Rectal smooth muscle tissue (tissue), 1 donor: ENCODE results near the gene CD248.

Experiments
- H3K27ac ChIP-seq: one replicate; pipeline ENCODE4 v1.7.0; 2013; ENCODE audit warnings: low read depth, low read length, inconsistent platforms
- H3K27me3 ChIP-seq: one replicate; pipeline ENCODE4 v1.7.0; 2013; ENCODE audit warnings: low read length; ENCODE audit not compliant: control insufficient read depth, insufficient read depth
- H3K36me3 ChIP-seq: one replicate; pipeline ENCODE4 v1.7.0; 2013; ENCODE audit warnings: low read length; ENCODE audit not compliant: control insufficient read depth, insufficient read depth
- H3K4me1 ChIP-seq: one replicate; pipeline ENCODE4 v1.7.0; 2013; ENCODE audit warnings: low read length; ENCODE audit not compliant: control insufficient read depth, insufficient read depth
- H3K4me3 ChIP-seq: one replicate; pipeline ENCODE4 v1.7.0; 2013; ENCODE audit warnings: low read length
- H3K9ac ChIP-seq: one replicate; pipeline ENCODE4 v1.7.0; 2013; ENCODE audit warnings: low read length

CD248 gene

DNA sequence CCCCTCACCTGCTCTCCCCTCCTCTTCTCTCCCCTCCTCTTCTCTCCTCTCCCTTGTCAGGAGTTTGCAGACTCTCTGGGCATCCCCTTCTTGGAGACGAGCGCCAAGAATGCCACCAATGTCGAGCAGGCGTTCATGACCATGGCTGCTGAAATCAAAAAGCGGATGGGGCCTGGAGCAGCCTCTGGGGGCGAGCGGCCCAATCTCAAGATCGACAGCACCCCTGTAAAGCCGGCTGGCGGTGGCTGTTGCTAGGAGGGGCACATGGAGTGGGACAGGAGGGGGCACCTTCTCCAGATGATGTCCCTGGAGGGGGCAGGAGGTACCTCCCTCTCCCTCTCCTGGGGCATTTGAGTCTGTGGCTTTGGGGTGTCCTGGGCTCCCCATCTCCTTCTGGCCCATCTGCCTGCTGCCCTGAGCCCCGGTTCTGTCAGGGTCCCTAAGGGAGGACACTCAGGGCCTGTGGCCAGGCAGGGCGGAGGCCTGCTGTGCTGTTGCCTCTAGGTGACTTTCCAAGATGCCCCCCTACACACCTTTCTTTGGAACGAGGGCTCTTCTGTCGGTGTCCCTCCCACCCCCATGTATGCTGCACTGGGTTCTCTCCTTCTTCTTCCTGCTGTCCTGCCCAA, 40.7 kb downstream of the CD248 start:
- H3K36me3 ChIP-seq, result peaks cover 31% of the 10 kb centered on the region
- H3K4me1 ChIP-seq, result no peaks in the 10 kb centered on the region
- H3K4me3 ChIP-seq, result no peak overlapping the region
- no peak overlapping the region for H3K27ac ChIP-seq
- no peaks in the 10 kb centered on the region for H3K27me3 ChIP-seq
- H3K9ac ChIP-seq, result no peak overlapping the region

DNA sequence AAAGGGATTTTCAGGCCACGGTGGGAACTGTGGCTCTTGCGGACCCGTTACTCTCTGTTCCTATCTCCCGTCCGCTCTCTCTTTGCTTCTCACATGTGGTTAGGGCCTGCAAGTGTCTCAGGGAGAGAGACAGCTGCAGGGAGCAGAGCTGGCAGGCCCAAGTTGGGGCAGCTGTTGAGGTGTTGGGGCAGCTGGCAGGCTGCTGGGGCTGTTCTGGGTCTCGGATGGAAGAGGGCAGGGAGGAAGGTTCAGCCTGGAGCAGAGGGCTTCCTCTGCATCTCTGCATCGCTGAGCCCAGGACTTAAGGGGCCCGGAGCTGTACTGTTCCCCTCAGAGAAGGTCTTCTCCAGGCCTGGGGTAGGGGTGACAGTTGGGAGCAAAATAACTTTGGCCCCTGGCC, 41.4 kb downstream of the CD248 start:
- no peak overlapping the region for H3K4me3 ChIP-seq
- H3K27me3 ChIP-seq, result no peaks in the 10 kb centered on the region
- H3K9ac ChIP-seq, result no peak overlapping the region
- no peaks in the 10 kb centered on the region for H3K4me1 ChIP-seq
- H3K36me3 ChIP-seq, result peaks cover 31% of the 10 kb centered on the region
- no peak overlapping the region for H3K27ac ChIP-seq

DNA sequence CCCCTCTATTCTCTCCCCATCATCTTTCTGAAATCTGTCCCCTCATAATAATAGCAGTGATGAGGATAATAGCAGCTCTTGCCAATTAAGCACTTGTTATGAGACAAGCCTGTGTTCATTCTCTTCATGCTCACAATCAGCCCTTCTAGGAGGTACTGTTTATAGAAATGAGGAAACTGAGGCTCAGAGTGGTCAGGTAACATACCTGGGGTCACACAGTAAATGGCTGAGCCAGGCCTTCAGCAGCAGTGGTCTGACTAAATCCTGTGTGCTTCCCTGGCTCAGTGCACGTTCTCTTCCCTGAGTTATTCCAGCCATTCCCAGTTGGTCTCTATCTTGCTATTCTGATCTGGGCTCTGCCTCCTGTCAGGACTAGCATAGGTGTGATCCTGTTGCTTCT, 42.6 kb downstream of the CD248 start:
- Histone ChIP-seq H3K36me3 (peaks cover 31% of the 10 kb centered on the region), H3K4me1 (peaks cover 7% of the 10 kb centered on the region), H3K4me3 (no peak overlapping the region), H3K27me3 (no peaks in the 10 kb centered on the region), H3K9ac (no peak overlapping the region), H3K27ac (no peak overlapping the region)

DNA sequence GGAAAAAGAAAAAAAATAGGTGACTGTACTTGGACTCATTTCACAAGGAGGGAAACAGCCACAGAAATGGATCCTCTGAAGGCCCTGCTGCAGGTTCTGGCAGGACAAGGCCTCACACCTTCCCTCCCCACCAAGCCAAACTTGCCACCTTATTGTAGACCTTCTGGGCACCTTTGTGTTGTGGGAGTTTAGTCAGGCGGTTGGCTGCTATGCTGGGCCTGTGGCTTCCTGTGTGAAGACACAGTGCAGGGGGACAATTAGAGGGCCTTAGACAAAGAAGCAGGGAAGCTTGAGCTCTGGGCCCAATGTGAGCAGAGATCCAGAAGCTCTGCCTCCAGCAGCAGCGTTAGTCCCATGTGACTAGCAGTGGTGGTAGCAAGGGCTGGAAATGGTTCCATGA, 44.2 kb downstream of the CD248 start:
- Histone ChIP-seq H3K4me1 (peaks cover 8% of the 10 kb centered on the region), H3K9ac (no peak overlapping the region), H3K27ac (no peak overlapping the region), H3K36me3 (peaks cover 31% of the 10 kb centered on the region), H3K4me3 (no peak overlapping the region), H3K27me3 (no peaks in the 10 kb centered on the region)

DNA sequence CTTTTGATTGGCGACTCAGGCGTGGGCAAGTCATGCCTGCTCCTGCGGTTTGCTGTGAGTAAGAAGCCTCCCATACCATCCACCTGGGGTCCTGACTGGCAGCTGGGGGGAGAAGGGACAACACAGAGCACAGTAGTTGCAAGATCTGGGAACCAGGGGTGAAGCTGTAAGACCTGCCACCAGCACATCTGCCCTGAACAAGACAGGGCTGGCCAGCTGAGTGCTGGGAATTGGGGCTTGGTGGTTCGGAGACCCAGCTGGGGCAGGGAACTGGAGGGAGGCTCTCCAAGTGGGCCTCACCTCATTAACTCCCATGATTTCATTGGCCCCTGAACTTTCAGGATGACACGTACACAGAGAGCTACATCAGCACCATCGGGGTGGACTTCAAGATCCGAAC, 45.0 kb downstream of the CD248 start:
- Histone ChIP-seq H3K9ac (no peak overlapping the region), H3K27ac (no peak overlapping the region), H3K36me3 (peaks cover 31% of the 10 kb centered on the region)

DNA sequence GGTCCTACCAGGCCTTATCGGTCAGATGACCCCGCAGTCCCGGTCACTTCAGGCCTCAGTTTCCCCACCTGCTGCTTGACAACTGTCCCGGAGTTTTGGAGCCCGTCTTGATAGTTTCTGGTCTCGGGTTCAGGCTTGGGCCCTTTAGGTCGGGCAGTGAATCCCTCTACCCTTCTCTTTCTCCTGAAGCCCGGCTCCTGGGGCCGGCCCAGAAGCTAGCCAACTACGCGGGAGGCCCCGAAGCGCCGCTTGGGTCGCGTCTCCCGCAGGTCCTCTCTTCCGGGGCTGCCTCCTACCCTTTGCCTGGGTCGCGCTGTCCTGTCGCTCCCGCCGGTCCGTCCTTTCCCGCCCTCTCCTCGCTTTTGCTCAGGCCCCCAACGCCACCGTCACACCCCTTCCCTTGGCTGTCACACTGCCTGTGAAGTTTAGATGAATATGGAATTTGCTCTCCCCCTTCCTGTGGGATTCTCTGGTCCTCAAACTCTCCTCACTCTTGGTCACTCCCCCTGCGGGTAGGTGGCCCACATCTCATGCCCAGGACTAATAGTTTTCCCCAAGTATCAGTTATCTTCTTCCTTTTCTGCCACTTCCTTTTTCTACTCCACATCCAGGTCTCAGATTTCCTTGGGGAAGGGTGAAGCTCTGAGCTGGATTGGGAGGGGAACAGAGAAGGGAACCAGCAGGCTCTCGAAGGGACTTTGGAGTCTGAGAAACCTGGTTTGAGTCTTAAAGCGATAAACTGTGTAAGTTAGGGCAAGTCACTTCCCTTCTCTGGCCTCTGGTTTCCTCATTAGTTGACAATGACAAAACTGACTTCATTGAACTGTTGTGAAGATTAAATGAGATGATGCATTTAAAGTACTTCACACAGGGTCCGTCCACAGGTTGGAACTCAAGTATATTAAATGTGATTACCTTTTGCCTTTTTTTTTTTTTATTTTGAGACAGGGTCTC, 47.6 kb downstream of the CD248 start:
- H3K4me1 ChIP-seq, result peaks cover 14% of the 10 kb centered on the region
- H3K36me3 ChIP-seq, result peaks cover 22% of the 10 kb centered on the region
- no peaks in the 10 kb centered on the region for H3K27me3 ChIP-seq
- peak overlapping the region; percentile 99 for H3K9ac ChIP-seq
- peak overlapping the region; percentile 97 for H3K4me3 ChIP-seq
- H3K27ac ChIP-seq, result peak overlapping the region; percentile 95

More for the DNA sequence above, 45.0 kb downstream of the CD248 start:
- Histone ChIP-seq H3K4me1 (peaks cover 11% of the 10 kb centered on the region), H3K4me3 (no peak overlapping the region), H3K27me3 (no peaks in the 10 kb centered on the region)

DNA sequence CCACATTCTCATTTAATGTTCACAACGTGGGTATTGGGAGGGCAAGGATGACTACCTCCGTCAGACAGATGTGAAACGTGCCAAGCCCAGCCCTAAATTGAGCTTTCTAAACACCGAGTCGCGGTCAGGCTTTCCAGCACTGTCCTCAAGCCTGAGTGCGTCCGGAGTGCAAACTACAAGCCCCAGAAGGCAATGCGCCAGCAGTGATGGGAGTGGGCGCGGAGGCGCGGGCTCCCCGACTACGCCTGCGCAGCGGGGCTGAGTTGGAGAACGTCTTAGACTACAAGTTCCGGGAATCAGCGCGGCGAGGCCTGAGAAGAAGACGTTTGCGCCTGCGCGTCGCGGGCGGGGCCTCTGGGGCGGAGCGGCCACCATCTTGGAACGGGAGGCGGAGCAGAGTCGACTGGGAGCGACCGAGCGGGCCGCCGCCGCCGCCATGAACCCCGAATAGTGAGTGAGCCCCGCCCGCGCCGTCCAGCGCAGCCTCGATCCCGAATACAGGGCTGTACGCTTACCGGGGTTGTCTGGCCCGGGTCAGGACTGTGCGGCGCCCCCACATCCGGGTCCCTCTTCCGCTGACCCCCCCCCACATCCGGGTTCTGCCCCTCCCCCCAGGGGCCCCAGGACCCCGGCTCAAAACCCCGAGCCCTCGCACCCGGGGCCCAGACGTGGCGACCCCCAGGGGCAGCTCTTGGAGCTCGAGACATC, 48.4 kb downstream of the CD248 start, which contains the start of gene RAB1B:
TSS of gene RAB1B (plus strand) at position 396 of the 708 bp plus-strand sequence. CDS start at position 437, 41 bp downstream.
- Histone ChIP-seq H3K4me3 (peak within 1 kb of the TSS; percentile 97), H3K27me3 (no peaks in the 10 kb centered on the region), H3K4me1 (peaks cover 14% of the 10 kb centered on the region), H3K36me3 (peaks cover 16% of the 10 kb centered on the region), H3K9ac (peak within 1 kb of the TSS; percentile 99), H3K27ac (peak within 1 kb of the TSS; percentile 95)

DNA sequence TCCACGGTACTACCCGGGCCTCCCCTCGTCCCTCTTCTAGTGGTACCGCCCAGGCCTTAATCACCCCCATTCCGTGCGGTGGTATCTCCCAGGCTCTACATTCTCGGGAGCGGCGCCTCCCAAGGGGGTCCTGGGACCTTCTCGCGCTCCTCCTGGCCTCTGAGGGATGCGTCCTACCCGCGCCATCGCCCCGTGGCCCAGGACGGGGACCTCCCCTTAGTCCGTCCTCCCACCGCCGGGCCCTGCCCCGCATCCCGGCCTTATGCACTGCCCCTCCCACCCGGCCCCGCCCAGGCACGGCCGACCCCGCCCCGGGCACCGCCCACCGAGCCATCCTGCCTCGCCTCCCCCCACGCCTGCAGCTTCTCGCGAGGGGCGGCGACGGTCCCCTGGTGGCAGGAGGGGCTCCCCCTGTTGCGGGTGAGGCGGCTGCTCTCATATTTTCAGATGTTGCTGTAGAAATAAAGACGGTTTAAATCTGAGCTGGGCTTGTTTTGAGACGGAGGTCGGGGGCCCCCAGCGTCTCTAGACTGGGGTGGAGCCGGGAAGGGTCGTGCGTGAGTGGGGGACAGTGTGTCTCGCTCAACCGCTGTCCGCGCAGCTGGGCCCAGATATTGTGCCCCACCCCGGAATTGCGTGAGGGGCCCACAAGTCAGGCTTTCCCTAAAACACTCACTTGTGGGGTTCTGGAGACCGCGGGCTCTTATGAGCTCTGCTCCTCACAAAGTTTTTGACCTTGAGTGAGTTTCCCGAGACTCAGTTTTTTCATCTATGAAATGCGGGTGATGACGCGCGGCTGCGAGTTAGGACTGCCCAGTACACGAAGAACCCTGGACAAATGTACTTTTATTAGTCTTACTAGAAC, 49.2 kb downstream of the CD248 start:
- Histone ChIP-seq H3K36me3 (peaks cover 15% of the 10 kb centered on the region), H3K9ac (peak overlapping the region; percentile 13), H3K27me3 (no peaks in the 10 kb centered on the region), H3K4me1 (peaks cover 14% of the 10 kb centered on the region), H3K4me3 (peak overlapping the region; percentile 97), H3K27ac (peak overlapping the region; percentile 95)

DNA sequence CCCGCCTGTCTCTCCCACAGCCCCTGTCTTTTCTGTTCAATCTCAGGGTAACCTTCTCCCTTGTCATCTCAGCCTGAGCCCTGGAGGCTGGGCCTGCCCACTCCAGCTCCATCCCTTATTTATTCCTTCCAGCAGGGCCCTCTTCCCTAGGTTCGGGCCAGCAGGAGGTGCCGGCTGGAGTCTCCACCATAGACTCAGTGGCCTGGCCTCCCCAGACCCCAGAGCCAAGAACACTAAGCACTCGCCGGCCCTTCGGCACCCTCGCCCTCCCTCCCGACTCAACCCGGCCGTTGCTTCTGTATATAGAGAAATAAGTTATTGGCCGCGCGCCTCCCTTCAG, 49.8 kb downstream of the CD248 start:
- peaks cover 9% of the 10 kb centered on the region for H3K36me3 ChIP-seq
- peak overlapping the region; percentile 79 for H3K4me3 ChIP-seq
- H3K27ac ChIP-seq, result peak overlapping the region; percentile 95
- H3K4me1 ChIP-seq, result peaks cover 14% of the 10 kb centered on the region
- H3K9ac ChIP-seq, result no peak overlapping the region
- no peaks in the 10 kb centered on the region for H3K27me3 ChIP-seq

DNA sequence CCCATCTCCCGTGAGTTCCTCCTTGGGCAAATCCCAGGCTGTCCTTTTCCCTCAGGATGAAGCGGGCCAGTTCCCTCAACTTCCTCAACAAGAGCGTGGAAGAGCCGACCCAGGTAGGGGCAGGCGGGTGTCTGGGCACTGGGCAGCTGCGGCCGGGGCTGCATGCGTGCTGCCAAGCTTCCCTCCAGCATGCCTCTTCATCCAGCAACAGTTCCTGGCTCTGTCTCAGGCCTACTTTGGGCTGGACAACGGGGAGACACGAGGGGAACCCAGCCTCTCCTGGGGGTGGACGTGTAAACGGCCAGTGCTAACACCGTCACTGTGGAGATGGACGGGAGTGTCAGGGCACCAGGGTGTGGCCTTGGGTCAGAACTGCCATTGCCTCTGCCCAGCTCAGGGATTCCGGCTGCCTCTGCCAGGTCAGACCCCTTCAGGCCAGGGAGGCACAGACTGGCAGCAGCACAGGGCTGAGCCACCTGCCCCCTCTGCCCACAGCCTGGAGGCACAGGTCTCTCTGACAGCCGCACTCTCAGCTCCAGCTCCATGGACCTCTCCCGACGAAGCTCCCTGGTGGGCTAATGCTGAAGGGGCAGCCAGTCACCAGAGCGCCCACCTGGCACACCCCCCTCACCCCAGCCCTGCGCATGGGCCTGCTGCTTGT, 50.3 kb downstream of the CD248 start:
- Histone ChIP-seq H3K9ac (no peak overlapping the region), H3K36me3 (peaks cover 9% of the 10 kb centered on the region), H3K4me1 (peaks cover 14% of the 10 kb centered on the region), H3K4me3 (peak overlapping the region; percentile 79), H3K27me3 (no peaks in the 10 kb centered on the region), H3K27ac (peak overlapping the region; percentile 95)

DNA sequence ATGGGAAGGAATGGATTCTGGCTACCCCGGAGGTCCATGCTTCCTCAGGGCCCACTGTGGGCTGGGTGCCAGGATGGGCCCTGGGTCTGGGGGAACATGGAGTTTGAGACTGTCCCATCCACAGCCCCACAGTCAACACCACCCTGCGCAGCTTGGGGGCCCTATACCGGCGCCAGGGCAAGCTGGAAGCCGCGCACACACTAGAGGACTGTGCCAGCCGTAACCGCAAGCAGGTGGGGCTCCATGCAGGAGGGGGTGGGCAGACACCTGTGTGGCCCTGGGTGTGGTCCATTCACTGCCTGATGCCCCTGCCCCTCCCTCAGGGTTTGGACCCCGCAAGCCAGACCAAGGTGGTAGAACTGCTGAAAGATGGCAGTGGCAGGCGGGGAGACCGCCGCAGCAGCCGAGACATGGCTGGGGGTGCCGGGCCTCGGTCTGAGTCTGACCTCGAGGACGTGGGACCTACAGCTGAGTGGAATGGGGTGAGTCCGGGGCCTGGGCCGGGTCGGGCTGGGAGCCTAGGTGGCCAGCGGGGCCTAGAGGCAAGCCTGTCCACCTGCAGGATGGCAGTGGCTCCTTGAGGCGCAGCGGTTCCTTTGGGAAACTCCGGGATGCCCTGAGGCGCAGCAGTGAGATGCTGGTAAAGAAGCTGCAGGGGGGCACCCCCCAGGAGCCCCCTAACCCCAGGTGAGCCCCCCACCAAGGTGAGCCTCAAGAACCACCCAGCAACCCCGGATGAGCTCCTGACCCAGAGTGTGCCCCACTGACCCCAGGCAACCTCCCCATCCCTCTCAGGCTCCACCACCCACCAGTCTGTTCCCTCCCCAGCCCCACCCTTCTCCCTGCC, 51.1 kb downstream of the CD248 start:
- Histone ChIP-seq H3K27me3 (no peaks in the 10 kb centered on the region), H3K4me3 (no peak overlapping the region), H3K27ac (no peak overlapping the region), H3K4me1 (peaks cover 14% of the 10 kb centered on the region), H3K36me3 (peaks cover 9% of the 10 kb centered on the region), H3K9ac (no peak overlapping the region)
